HCT116 (cell line): ENCODE measurements around the gene DYNLT2B. TPM values are rescaled to one million over a fixed set of nuclear protein-coding genes. Genes with fewer than 3 reads are reported as not detected.

Experiments
- ATAC-seq: fragments of 200-7000 bp; cut with Tn5 transposase; 2 replicates; pipeline ENCODE4 v1.9.1; 2020; ENCODE audit warnings: mild to moderate bottlenecking, moderate library complexity
- BruUV-seq: library from RNA; stranded (reverse); fragments of 400-500 nt; replicated peaks from 2 replicates; lab custom pipeline; 2021; lab: Mats Ljungman, UMichigan
- CTCF ChIA-PET: fragments of 300-600 bp; sonication (Branson Sonifier 250); formaldehyde crosslinking; loops from one replicate; lab custom pipeline; 2021; ENCODE audit warnings: antibody characterized with exemption; lab: Charles Lee
- POLR2A ChIA-PET: fragments of 300-600, 350-600 bp; sonication (Branson Sonifier 250); formaldehyde crosslinking; loops from one replicate; lab custom pipeline; 2021; ENCODE audit warnings: antibody characterized with exemption; lab: Charles Lee
- RAD21 ChIA-PET, 2 experiments: fragments of 300-600 bp; sonication (Branson Sonifier 250); formaldehyde crosslinking; loops; one replicate each; lab custom pipeline; 2023; ENCODE audit warnings: low total read pairs in 2 of 2; ENCODE audit not compliant: uncharacterized antibody in 2 of 2, unreplicated experiment in 2 of 2, low non-redundant PET in 1 of 2; lab: Charles Lee
- DNase-seq: peaks from one replicate; pipeline ENCODE4 v3.0.0-alpha.2; 2010; ENCODE audit warnings: low read depth, low spot score
- H2AFZ ChIP-seq: fragments of 200-600 bp; shearing (Covaris generic), sonication (generic); 2 replicates; pipeline ENCODE4 v1.6.1; 2017; ENCODE audit warnings: low read depth, mixed run types, mixed read lengths, antibody characterized with exemption, low read length; ENCODE audit not compliant: poor library complexity, severe bottlenecking
- H3K27ac ChIP-seq: 2 replicates; pipeline ENCODE4 v1.5.1; 2012; ENCODE audit warnings: low read depth, low read length
- H3K27me3 ChIP-seq: fragments of 200-600 bp; sonication (generic); 2 replicates; pipeline ENCODE4 v1.6.1; 2016; ENCODE audit warnings: mixed run types, low read length, mixed read lengths; ENCODE audit not compliant: insufficient read depth
- H3K36me3 ChIP-seq, 2 experiments: fragments of 200-500 bp in 1 of 2; fragments of 200-600 bp in 1 of 2; sonication (Bioruptor generic) in 1 of 2; sonication (generic) in 1 of 2; 2 replicates each; pipeline versions ENCODE4 v1.5.1 to v1.6.1; 2014 to 2016; ENCODE audit warnings: low read length in 2 of 2, inconsistent platforms in 1 of 2, mixed read lengths in 1 of 2, mixed run types in 1 of 2; ENCODE audit not compliant: insufficient read depth in 2 of 2, control insufficient read depth in 1 of 2
- H3K4me1 ChIP-seq, 2 experiments: fragments of 200-600 bp in 1 of 2; sonication (generic) in 1 of 2; 2 replicates each; pipeline versions ENCODE4 v1.5.1 to v1.6.1; 2012 to 2017; ENCODE audit warnings: low read length in 2 of 2, inconsistent platforms in 1 of 2, mild to moderate bottlenecking in 1 of 2, mixed read lengths in 1 of 2, mixed run types in 1 of 2, moderate library complexity in 1 of 2; ENCODE audit not compliant: insufficient read depth in 2 of 2, control insufficient read depth in 1 of 2
- H3K4me2 ChIP-seq: fragments of 200-600 bp; sonication (generic); 2 replicates; pipeline ENCODE4 v1.6.1; 2017; ENCODE audit warnings: mixed run types, low read length, mixed read lengths
- H3K4me3 ChIP-seq, 2 experiments: fragments of 200-600 bp in 1 of 2; sonication (generic) in 1 of 2; replicated peaks in 1 of 2; 2 replicates each; pipeline ENCODE4 v1.5.1; 2011 to 2016; ENCODE audit warnings: low read length in 2 of 2, control low read depth in 1 of 2, low read depth in 1 of 2, mild to moderate bottlenecking in 1 of 2, mixed read lengths in 1 of 2, mixed run types in 1 of 2
- H3K79me2 ChIP-seq: fragments of 200-600 bp; sonication (generic); 2 replicates; pipeline ENCODE4 v1.6.1; 2017; ENCODE audit warnings: mild to moderate bottlenecking, mixed run types, low read length, moderate library complexity, mixed read lengths; ENCODE audit not compliant: insufficient read depth
- H3K9ac ChIP-seq: fragments of 200-600 bp; sonication (generic); 2 replicates; pipeline ENCODE4 v1.6.1; 2016; ENCODE audit warnings: low read length, mixed read lengths
- H3K9me2 ChIP-seq: fragments of 200-600 bp; sonication (generic), shearing (Covaris generic); 2 replicates; pipeline ENCODE4 v1.6.1; 2017; ENCODE audit warnings: mixed run types, mild to moderate bottlenecking, moderate library complexity; ENCODE audit not compliant: insufficient read depth
- H3K9me3 ChIP-seq, 2 experiments: fragments of 200-500 bp in 1 of 2; fragments of 200-600 bp in 1 of 2; sonication (Bioruptor generic) in 1 of 2; sonication (generic) in 1 of 2; 2 replicates each; pipeline ENCODE4 v1.6.1; 2014 to 2017; ENCODE audit warnings: low read length in 2 of 2, mixed read lengths in 2 of 2, inconsistent platforms in 1 of 2, low read depth in 1 of 2, mild to moderate bottlenecking in 1 of 2, mixed run types in 1 of 2, moderate library complexity in 1 of 2; ENCODE audit not compliant: control insufficient read depth in 1 of 2, insufficient read depth in 1 of 2
- H4K20me1 ChIP-seq: fragments of 200-600 bp; sonication (generic), shearing (Covaris generic); 2 replicates; pipeline ENCODE4 v1.6.1; 2017; ENCODE audit warnings: mixed run types, mild to moderate bottlenecking, moderate library complexity; ENCODE audit not compliant: insufficient read depth
- CBX3 ChIP-seq: IDR thresholded peaks from 2 replicates; pipeline ENCODE4 v1.6.1; 2012; ENCODE audit warnings: low read depth
- CEBPB ChIP-seq: IDR thresholded peaks from 2 replicates; pipeline ENCODE4 v1.6.1; 2012; ENCODE audit warnings: low read depth
- EGR1 ChIP-seq: IDR thresholded peaks from 2 replicates; pipeline ENCODE4 v1.6.1; 2012; ENCODE audit warnings: low read depth
- ELF1 ChIP-seq: IDR thresholded peaks from 2 replicates; pipeline ENCODE4 v1.6.1; 2012; ENCODE audit warnings: low read depth, borderline replicate concordance
- EZH2 ChIP-seq: fragments of 200-600 bp; sonication (generic); IDR thresholded peaks from 2 replicates; pipeline ENCODE4 v1.6.1; 2017; ENCODE audit warnings: antibody characterized with exemption, mixed run types
- FOSL1 ChIP-seq: IDR thresholded peaks from 2 replicates; pipeline ENCODE4 v1.6.1; 2012; ENCODE audit warnings: low read depth
- JUND ChIP-seq: IDR thresholded peaks from 2 replicates; pipeline ENCODE4 v1.6.1; 2012
- POLR2A ChIP-seq: IDR thresholded peaks from 2 replicates; pipeline ENCODE4 v1.7.0; 2011; ENCODE audit warnings: borderline replicate concordance; ENCODE audit not compliant: insufficient read depth, insufficient read length; ENCODE audit errors: extremely low read depth
- POLR2AphosphoS5 ChIP-seq: IDR thresholded peaks from 2 replicates; pipeline ENCODE4 v1.6.1; 2011; ENCODE audit warnings: mild to moderate bottlenecking, low read depth, low read length, moderate library complexity
- RAD21 ChIP-seq: IDR thresholded peaks from 2 replicates; pipeline ENCODE4 v1.6.1; 2012; ENCODE audit warnings: low read depth, mild to moderate bottlenecking
- SIN3A ChIP-seq: IDR thresholded peaks from 2 replicates; pipeline ENCODE4 v1.6.1; 2012; ENCODE audit warnings: low read depth
- SP1 ChIP-seq: IDR thresholded peaks from 2 replicates; pipeline ENCODE4 v1.6.1; 2012; ENCODE audit warnings: low read depth
- TCF7L2 ChIP-seq: IDR thresholded peaks from 2 replicates; pipeline ENCODE4 v1.7.0; 2011; ENCODE audit warnings: borderline replicate concordance, inconsistent platforms; ENCODE audit not compliant: insufficient read depth, insufficient read length; ENCODE audit errors: extremely low read depth
- YY1 ChIP-seq: IDR thresholded peaks from 2 replicates; pipeline ENCODE4 v1.6.1; 2011; ENCODE audit warnings: low read length, low read depth, moderate library complexity, mild to moderate bottlenecking; ENCODE audit not compliant: insufficient replicate concordance; ENCODE audit errors: extremely low read depth
- ZFX ChIP-seq: fragments of 450-650 bp; IDR thresholded peaks from 2 replicates; pipeline ENCODE4 v1.6.1; 2017
- ZNF274 ChIP-seq: fragments of 200-500 bp; sonication (Bioruptor generic); IDR thresholded peaks from 2 replicates; pipeline ENCODE4 v1.6.1; 2014; ENCODE audit warnings: mild to moderate bottlenecking, low read depth, low read length, inconsistent platforms
- intact Hi-C: fragments of 100-400 bp; cut with micrococcal nuclease; formaldehyde crosslinking; loops from 2 replicates; pipeline ENCODE4 v1.10.0; 2022
- total RNA-seq: library from RNA; stranded (reverse); gene quantifications from one replicate; pipeline ENCODE4 v1.2.1, GENCODE V29; 2021; ENCODE audit not compliant: unreplicated experiment
- TF ChIP-seq, protein P1 (sequence below): IDR thresholded peaks from 2 replicates; pipeline ENCODE4 v1.6.1; 2012
- TF ChIP-seq, protein P2 (sequence below): IDR thresholded peaks from 2 replicates; pipeline ENCODE4 v1.6.1; 2011; ENCODE audit warnings: mild to moderate bottlenecking, low read length, moderate library complexity; ENCODE audit not compliant: insufficient replicate concordance; ENCODE audit errors: extremely low read depth
- TF ChIP-seq, protein P3 (sequence below): IDR thresholded peaks from 2 replicates; pipeline ENCODE4 v1.6.1; 2012
- TF ChIP-seq, protein P4 (sequence below): IDR thresholded peaks from 2 replicates; pipeline ENCODE4 v1.6.1; 2012; ENCODE audit warnings: low read depth

Gene DYNLT2B
- total RNA-seq, 1 experiment from 2014 or later = 9.7 TPM

DNA sequence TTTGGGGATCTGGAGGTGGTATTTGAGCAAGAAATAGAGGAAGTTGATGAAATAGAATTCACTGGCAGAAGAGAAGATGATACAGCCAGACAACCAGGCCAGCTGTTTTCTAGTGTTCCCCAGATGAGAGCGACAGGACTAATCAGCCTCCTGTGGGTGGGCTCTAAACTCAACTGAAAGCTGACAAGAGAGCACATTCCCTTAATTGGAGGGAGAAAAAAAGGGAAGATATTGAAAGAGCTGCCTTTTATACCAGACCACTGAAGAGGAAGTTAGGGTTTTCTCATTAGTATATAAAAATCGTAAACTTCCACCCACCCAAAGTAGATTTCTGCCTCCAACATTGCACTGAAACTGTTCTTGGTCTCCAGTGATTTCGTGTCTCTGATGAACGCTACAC lies 26.6 kb upstream of the DYNLT2B start:
- Histone ChIP-seq H3K4me2 (no peak overlapping the region), H3K9me3 (no peaks in the 10 kb centered on the region), H3K36me3 (peaks cover 0 to 3% of the 10 kb centered on the region in 2 experiments; a peak in 1 of 4 replicates), H3K9ac (no peak overlapping the region), H3K79me2 (no peaks in the 10 kb centered on the region), H3K9me2 (no peaks in the 10 kb centered on the region), H3K27ac (no peak overlapping the region), H3K4me3 (no peak overlapping the region), H2AFZ (no peak overlapping the region), H3K4me1 (peaks cover 7 to 24% of the 10 kb centered on the region in 2 experiments), H3K27me3 (no peaks in the 10 kb centered on the region), H4K20me1 (no peaks in the 10 kb centered on the region)
- TF ChIP-seq FOSL1 (no peak), TCF7L2 (no peak), RAD21 (no peak), YY1 (no peak), JUND (no peak), EZH2 (no peak), ZFX (no peak), CEBPB (no peak), SP1 (no peak), EGR1 (no peak), ELF1 (no peak), CBX3 (no peak), POLR2AphosphoS5 (no peak), ZNF274 (no peak), SIN3A (no peak), POLR2A (no peak)
- TF ChIP-seq, protein P1, sequence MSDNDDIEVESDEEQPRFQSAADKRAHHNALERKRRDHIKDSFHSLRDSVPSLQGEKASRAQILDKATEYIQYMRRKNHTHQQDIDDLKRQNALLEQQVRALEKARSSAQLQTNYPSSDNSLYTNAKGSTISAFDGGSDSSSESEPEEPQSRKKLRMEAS = no peak
- TF ChIP-seq, protein P2, sequence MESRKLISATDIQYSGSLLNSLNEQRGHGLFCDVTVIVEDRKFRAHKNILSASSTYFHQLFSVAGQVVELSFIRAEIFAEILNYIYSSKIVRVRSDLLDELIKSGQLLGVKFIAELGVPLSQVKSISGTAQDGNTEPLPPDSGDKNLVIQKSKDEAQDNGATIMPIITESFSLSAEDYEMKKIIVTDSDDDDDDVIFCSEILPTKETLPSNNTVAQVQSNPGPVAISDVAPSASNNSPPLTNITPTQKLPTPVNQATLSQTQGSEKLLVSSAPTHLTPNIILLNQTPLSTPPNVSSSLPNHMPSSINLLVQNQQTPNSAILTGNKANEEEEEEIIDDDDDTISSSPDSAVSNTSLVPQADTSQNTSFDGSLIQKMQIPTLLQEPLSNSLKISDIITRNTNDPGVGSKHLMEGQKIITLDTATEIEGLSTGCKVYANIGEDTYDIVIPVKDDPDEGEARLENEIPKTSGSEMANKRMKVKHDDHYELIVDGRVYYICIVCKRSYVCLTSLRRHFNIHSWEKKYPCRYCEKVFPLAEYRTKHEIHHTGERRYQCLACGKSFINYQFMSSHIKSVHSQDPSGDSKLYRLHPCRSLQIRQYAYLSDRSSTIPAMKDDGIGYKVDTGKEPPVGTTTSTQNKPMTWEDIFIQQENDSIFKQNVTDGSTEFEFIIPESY = no peak
- TF ChIP-seq, protein P3, sequence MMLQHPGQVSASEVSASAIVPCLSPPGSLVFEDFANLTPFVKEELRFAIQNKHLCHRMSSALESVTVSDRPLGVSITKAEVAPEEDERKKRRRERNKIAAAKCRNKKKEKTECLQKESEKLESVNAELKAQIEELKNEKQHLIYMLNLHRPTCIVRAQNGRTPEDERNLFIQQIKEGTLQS = no peak
- TF ChIP-seq, protein P4, sequence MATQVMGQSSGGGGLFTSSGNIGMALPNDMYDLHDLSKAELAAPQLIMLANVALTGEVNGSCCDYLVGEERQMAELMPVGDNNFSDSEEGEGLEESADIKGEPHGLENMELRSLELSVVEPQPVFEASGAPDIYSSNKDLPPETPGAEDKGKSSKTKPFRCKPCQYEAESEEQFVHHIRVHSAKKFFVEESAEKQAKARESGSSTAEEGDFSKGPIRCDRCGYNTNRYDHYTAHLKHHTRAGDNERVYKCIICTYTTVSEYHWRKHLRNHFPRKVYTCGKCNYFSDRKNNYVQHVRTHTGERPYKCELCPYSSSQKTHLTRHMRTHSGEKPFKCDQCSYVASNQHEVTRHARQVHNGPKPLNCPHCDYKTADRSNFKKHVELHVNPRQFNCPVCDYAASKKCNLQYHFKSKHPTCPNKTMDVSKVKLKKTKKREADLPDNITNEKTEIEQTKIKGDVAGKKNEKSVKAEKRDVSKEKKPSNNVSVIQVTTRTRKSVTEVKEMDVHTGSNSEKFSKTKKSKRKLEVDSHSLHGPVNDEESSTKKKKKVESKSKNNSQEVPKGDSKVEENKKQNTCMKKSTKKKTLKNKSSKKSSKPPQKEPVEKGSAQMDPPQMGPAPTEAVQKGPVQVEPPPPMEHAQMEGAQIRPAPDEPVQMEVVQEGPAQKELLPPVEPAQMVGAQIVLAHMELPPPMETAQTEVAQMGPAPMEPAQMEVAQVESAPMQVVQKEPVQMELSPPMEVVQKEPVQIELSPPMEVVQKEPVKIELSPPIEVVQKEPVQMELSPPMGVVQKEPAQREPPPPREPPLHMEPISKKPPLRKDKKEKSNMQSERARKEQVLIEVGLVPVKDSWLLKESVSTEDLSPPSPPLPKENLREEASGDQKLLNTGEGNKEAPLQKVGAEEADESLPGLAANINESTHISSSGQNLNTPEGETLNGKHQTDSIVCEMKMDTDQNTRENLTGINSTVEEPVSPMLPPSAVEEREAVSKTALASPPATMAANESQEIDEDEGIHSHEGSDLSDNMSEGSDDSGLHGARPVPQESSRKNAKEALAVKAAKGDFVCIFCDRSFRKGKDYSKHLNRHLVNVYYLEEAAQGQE = no peak
- intact Hi-C loops = no loop called here
- POLR2A ChIA-PET = no interaction called here
- RAD21 ChIA-PET = no interaction called here
- no TSS peak for BruUV-seq
- no peak for DNase-seq
- no peak for ATAC-seq
- CTCF ChIA-PET = no interaction called here
